HG02973 (cell line): ENCODE data around the gene RASD2.

Experiments used
- ATAC-seq: cut with Tn5 transposase; IDR thresholded peaks from one replicate; pipeline ENCODE4 v1.9.1; 2021; ENCODE audit warnings: moderate library complexity; ENCODE audit not compliant: unreplicated experiment

Gene RASD2

GRCh38 chr22:35539487-35539886 lies 1.1 kb upstream of the RASD2 start:
- no peak for ATAC-seq

DNA sequence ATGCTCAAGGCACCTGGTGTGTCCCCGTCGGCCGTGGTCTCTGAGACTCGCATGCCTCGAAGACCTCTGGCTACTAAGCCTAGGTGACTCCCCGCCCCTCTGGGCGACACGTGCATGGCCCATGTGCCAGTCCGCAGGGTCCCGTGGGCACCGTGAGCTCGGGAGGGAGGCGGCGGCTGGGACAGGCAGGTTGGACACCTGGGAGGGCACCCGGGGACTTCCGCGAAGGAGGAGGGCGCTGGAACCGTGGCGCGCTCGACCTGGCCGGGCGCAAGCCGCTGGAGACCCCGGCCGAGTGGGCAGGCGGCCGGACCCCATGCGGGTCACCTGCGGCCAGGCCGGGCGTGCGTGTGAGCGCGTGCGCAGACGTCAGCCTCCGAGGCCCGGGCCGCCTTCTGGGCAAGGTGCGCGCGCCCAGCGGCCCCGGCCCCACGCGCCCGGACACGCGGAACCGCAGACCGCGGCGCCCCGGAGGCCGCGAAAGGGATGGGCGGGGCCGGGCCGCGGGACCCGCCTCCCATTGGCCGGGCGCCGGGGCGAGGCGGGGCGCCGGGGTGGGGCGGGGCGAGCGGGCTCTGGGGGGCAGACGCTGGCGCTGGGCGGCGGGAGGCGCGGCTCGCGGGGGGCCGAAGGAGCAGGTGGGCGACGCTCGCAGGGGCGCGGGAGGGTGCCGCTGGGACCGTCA lies 579 bp upstream of the RASD2 start:
- no peak for ATAC-seq

GRCh38 chr22:35541254-35541748 lies 670 bp downstream of the RASD2 start:
- ATAC-seq: no peak

DNA sequence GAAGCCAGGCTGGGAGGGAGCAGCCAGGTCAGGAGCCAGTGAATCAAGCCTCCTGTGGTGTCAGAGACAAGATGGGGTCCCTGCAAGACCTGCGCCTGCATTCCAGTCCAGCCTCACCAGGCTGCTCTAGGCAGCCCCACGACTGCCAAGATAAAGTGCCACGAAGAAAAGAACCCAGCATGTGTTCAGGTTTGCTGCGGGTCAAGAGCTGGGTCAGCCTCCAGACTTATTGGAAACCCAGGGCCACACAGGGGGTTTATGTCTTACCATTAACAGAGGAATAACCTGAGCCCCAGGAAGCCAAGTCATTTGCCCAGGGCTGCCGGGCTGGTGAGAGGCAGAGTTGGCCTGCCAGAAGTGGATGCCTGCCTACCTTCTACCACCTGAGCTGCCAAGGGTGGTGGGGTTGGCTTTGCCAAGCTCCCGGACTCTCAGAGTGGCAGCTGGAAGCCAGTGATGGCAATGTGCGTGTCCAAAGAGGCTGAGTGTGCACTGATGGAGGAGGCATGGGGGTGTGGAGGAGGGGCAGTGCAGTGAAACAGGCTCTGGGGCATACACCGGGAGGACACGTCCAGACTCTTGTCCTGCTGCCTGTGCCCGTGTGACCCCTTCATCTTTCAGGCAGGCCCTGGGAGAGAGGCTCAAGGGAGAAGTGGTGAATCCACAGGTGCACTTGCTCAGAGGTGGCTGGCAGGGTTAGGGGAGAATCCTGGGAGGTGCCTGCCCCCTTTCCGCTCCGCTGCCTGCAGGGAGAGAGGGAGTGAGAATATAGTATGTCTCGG lies 1.7 kb downstream of the RASD2 start:
- no peak for ATAC-seq

GRCh38 chr22:35542939-35543516 lies 2.4 kb downstream of the RASD2 start:
- ATAC-seq: no peak

DNA sequence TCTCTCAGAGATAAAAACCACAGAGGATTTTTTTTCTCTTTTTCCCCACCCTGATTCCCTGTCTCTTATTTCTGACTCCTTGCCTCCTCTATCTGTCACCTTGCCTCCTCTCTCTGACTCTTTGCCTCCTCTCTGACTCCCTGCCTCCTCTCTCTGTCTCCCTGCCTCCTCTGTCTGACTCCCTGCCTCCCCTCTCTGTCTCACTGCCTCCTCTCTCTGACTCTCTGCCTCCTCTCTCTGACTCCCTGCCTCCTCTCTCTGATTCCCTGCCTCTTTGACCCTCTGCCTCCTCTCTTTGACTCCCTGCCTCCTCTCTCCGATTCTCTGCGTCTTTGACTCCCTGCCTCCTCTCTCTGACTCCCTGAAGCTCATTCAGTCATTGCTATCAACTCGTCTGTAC lies 3.1 kb downstream of the RASD2 start:
- ATAC-seq: no peak

GRCh38 chr22:35544189-35544588 lies 3.6 kb downstream of the RASD2 start:
- no peak for ATAC-seq

DNA sequence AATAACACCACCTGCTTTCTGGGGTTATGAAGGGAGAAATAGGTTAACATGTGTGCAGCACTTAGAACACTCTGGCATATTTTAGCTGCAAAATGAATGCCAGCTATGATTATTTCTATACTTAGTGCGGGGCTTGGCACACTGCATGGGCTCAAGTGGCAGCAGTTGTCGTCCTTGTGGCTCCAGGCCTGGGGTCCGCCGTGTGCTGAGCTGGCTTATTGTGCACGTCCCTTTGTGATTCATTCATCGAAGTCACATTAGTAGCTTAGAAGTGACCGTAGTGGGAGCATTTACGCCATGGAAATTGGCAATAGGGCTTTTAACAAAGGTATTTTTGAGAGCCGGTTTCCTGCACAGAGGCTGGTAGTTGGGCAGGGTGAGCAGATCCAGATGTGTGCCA lies 4.2 kb downstream of the RASD2 start:
- no peak for ATAC-seq

- ATAC-seq: no peak
These were observed 6.3 kb downstream of the RASD2 start for GRCh38 chr22:35546886-35547285.

GRCh38 chr22:35547987-35548721 lies 7.5 kb downstream of the RASD2 start:
- no peak for ATAC-seq

DNA sequence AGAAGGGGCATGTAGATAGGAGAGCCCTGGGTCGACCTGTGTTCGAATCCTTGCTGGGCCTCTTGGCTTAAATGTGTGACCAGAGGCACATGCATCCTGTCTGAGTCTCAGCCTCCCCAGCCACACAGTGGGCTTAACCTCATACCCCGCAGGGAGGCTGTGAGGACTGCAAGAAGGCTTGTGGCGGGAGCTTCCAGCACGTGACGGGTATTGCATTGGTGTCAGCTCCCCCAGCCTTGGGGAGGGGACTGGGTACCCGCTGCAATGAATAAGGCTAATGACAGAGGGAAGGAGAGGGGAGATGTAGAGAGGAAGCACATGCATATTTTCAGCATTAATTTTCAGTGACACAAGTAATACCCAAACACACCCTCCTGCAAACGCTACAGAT lies 8.1 kb downstream of the RASD2 start:
- ATAC-seq: no peak

DNA sequence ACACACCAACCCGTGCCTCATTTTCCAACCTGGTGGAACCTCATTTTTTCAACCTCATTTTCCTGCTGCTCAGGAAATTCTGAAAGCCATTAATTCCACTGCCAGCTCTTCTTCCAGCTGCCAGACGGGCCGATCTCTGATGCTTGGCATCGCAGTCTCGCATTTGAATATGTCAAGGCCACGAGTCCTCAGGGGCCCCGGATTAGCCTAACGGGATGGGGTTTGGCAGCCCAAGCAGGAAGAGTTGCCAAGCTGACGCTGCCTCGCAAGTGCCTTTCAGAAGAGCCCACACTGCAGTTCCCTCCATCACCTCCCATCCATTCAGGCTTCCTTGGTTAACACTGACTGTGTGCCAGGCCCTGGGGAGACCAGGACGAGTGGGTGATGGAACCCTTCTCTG lies 8.7 kb downstream of the RASD2 start:
- ATAC-seq: no peak

- ATAC-seq: no peak
These were observed 11.0 kb downstream of the RASD2 start for GRCh38 chr22:35551549-35552177.

GRCh38 chr22:35552196-35552842 lies 11.7 kb downstream of the RASD2 start:
- ATAC-seq: no peak

- ATAC-seq: no peak
These were observed 12.2 kb downstream of the RASD2 start for GRCh38 chr22:35552846-35553245.

DNA sequence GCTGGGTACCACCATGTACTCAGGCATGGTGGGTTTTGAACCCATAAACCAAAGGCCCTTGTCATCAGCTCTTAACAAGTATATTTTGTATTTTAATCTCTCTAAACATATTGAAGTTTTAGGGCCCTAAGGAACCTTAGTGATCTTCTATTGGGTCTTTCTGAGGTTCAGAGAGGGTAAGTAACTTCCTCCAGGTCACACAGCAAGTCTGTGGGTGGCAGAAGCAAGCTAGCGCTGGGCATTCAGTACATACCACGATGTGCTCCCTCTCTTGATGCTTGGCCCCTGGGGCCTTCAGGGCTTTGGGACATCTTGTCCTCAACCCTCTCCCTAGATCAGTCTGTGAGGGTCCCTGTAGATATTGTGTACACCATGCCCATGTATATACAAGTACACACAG lies 12.7 kb downstream of the RASD2 start:
- no peak for ATAC-seq

DNA sequence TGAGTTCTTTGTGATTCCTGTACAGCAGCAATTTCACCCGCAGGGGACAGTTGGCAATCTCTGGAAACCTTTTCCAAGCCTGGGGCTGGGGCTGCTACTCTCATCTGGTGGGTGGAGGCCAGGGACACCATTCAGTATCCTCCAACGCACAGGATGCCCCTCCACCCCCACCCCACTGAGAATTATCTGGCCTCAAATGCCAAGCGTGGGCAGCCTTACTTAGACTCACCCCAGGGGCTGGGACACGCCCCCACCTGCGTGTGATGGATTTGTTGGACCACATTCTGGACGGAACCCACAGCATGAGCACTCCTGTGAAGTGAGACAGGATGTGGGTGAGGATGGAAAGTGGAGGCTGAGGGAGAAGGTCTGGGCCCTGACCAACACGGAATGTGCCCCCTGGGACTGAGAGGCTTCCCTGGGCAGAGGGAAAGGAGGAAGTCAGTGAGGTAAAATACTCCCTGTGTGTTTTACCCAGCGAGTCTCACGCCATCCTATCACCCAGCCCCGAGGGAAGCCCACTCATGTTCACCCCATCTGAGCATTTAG lies 13.7 kb downstream of the RASD2 start:
- ATAC-seq: no peak

GRCh38 chr22:35555483-35555890 lies 14.9 kb downstream of the RASD2 start:
- no peak for ATAC-seq

DNA sequence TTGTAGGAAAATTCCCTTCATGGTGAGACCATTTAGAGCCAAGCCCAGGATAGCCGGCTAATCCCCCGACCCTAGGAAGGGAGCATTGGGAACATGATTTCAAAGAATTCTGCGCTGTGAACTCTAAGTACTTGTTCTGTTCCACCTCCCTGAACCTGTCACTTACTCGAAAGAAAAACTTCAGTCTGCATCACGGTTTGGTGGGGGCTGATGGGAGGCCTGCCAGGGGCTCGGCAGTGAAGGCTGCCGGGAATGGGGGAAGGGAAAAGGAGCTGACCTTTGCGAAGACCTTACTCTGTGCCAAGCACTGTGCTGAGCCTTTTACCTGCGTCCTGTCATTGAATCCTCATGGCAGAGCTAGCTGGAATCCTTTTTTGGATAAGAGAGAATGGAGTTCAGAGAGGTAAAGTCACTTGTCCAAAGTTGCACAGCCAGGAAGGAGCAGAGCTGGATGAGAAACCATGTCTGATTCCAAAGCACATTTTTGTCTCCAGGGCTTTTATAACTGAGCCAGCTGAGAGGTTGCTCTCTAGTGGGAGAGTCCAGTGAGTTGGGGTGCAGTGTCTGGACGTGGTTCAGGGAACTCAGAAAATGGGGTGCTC lies 15.4 kb downstream of the RASD2 start:
- no peak for ATAC-seq

DNA sequence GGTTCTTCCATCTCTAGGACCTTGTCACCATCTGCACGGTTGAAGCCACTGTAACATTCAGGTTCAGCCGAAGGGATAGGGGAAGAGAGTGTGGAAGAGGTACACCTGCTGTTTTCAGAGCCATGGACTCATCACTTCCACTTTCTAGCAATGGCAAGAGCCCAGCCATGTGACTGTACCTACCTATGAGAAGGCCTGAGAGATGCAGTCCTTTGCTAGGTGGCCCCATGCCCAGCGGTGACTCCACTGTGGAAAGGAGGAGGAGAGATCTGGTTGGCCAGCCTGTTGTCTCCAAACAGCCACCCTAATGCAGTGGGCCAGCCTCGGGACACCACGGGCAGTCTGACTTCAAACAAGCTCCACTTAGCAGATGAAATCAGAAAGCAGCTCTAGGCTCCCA lies 16.0 kb downstream of the RASD2 start:
- no peak for ATAC-seq
